ENCODE measurements around the gene POLD3.

POLD3 gene

GRCh38 chr11:74671520-74672196 is 79.3 kb downstream of the POLD3 start:
- DNase-seq, result no peak
- peaks cover 0 to 3% (median 0%) of the 10 kb centered on the region in 5 experiments for H3K9me3 ChIP-seq (ENCODE audit: control extremely low read depth in 1 of 5, control insufficient read depth in 4 of 5, insufficient read depth in 2 of 5, low read depth in 1 of 5, low read length in 4 of 5)
- no peak overlapping the region for H3K4me3 ChIP-seq (ENCODE audit: control insufficient read depth in 1 of 7, extremely low read depth in 1 of 7, insufficient read depth in 4 of 7, low read depth in 2 of 7, low read length in 6 of 7)
- no peaks in the 10 kb centered on the region for H3K4me1 ChIP-seq (ENCODE audit: control extremely low read depth in 1 of 4, control insufficient read depth in 4 of 4, insufficient read depth in 4 of 4, low read length in 3 of 4)
- CTCF ChIA-PET, result interaction anchor here (1.3 kb wide), 1 partner anchor 31 kb away, joined by 3 read pairs; no protein-coding TSS in a partner anchor
- POLR2A ChIA-PET, result no interaction called here
- H3K27me3 ChIP-seq (replicated peaks in 2 of 5; ENCODE audit: control insufficient read depth in 4 of 5, insufficient read depth in 5 of 5, low read length in 4 of 5), result no peaks in the 10 kb centered on the region
- H3K27ac ChIP-seq (ENCODE audit: insufficient read depth in 1 of 2, low read depth in 1 of 2, low read length in 2 of 2, poor library complexity in 1 of 2, severe bottlenecking in 2 of 2), result no peak overlapping the region
- WGBS (ENCODE audit: insufficient coverage), result 95% methylated on average over 8 of the region's 10 CpGs
- no peaks in the 10 kb centered on the region for H3K36me3 ChIP-seq (ENCODE audit: control insufficient read depth in 4 of 4, insufficient read depth in 4 of 4, low read length in 3 of 4)

GRCh38 chr11:74672332-74672955 is 80.1 kb downstream of the POLD3 start:
- DNase-seq, result no peak
- H3K27ac ChIP-seq (ENCODE audit: insufficient read depth in 1 of 2, low read depth in 1 of 2, low read length in 2 of 2, poor library complexity in 1 of 2, severe bottlenecking in 2 of 2), result no peak overlapping the region

GRCh38 chr11:74672956-74673692 is 80.7 kb downstream of the POLD3 start:
- WGBS (ENCODE audit: insufficient coverage), result 91% methylated on average over 10 of the region's 12 CpGs
- Histone ChIP-seq H3K9me3 (ENCODE audit: control extremely low read depth in 1 of 5, control insufficient read depth in 4 of 5, insufficient read depth in 2 of 5, low read depth in 1 of 5, low read length in 4 of 5) (peaks cover 0 to 3% (median 0%) of the 10 kb centered on the region in 5 experiments), H3K27me3 (replicated peaks in 2 of 5; ENCODE audit: control insufficient read depth in 4 of 5, insufficient read depth in 5 of 5, low read length in 4 of 5) (no peaks in the 10 kb centered on the region), H3K4me1 (ENCODE audit: control extremely low read depth in 1 of 4, control insufficient read depth in 4 of 4, insufficient read depth in 4 of 4, low read length in 3 of 4) (no peaks in the 10 kb centered on the region), H3K27ac (ENCODE audit: insufficient read depth in 1 of 2, low read depth in 1 of 2, low read length in 2 of 2, poor library complexity in 1 of 2, severe bottlenecking in 2 of 2) (no peak overlapping the region), H3K36me3 (ENCODE audit: control insufficient read depth in 4 of 4, insufficient read depth in 4 of 4, low read length in 3 of 4) (no peaks in the 10 kb centered on the region), H3K4me3 (ENCODE audit: control insufficient read depth in 1 of 7, extremely low read depth in 1 of 7, insufficient read depth in 4 of 7, low read depth in 2 of 7, low read length in 6 of 7) (no peak overlapping the region)
- ChIA-PET CTCF (no interaction called here), POLR2A (no interaction called here)
- DNase-seq, result no peak

More at GRCh38 chr11:74672332-74672955, 80.1 kb downstream of the POLD3 start:
- peaks cover 0 to 3% (median 0%) of the 10 kb centered on the region in 5 experiments for H3K9me3 ChIP-seq (ENCODE audit: control extremely low read depth in 1 of 5, control insufficient read depth in 4 of 5, insufficient read depth in 2 of 5, low read depth in 1 of 5, low read length in 4 of 5)
- H3K4me3 ChIP-seq (ENCODE audit: control insufficient read depth in 1 of 7, extremely low read depth in 1 of 7, insufficient read depth in 4 of 7, low read depth in 2 of 7, low read length in 6 of 7), result no peak overlapping the region
- H3K4me1 ChIP-seq (ENCODE audit: control extremely low read depth in 1 of 4, control insufficient read depth in 4 of 4, insufficient read depth in 4 of 4, low read length in 3 of 4), result no peaks in the 10 kb centered on the region
- ChIA-PET POLR2A (no interaction called here), CTCF (no interaction called here)
- H3K27me3 ChIP-seq (replicated peaks in 2 of 5; ENCODE audit: control insufficient read depth in 4 of 5, insufficient read depth in 5 of 5, low read length in 4 of 5), result no peaks in the 10 kb centered on the region
- WGBS (ENCODE audit: insufficient coverage), result 78% methylated on average over 4 of the region's 4 CpGs
- no peaks in the 10 kb centered on the region for H3K36me3 ChIP-seq (ENCODE audit: control insufficient read depth in 4 of 4, insufficient read depth in 4 of 4, low read length in 3 of 4)

- Histone ChIP-seq H3K27ac (ENCODE audit: insufficient read depth in 1 of 2, low read depth in 1 of 2, low read length in 2 of 2, poor library complexity in 1 of 2, severe bottlenecking in 2 of 2) (no peak overlapping the region), H3K36me3 (ENCODE audit: control insufficient read depth in 4 of 4, insufficient read depth in 4 of 4, low read length in 3 of 4) (no peaks in the 10 kb centered on the region), H3K4me3 (ENCODE audit: control insufficient read depth in 1 of 7, extremely low read depth in 1 of 7, insufficient read depth in 4 of 7, low read depth in 2 of 7, low read length in 6 of 7) (no peak overlapping the region), H3K9me3 (ENCODE audit: control extremely low read depth in 1 of 5, control insufficient read depth in 4 of 5, insufficient read depth in 2 of 5, low read depth in 1 of 5, low read length in 4 of 5) (peaks cover 0 to 3% (median 0%) of the 10 kb centered on the region in 5 experiments), H3K27me3 (replicated peaks in 2 of 5; ENCODE audit: control insufficient read depth in 4 of 5, insufficient read depth in 5 of 5, low read length in 4 of 5) (no peaks in the 10 kb centered on the region), H3K4me1 (ENCODE audit: control extremely low read depth in 1 of 4, control insufficient read depth in 4 of 4, insufficient read depth in 4 of 4, low read length in 3 of 4) (no peaks in the 10 kb centered on the region)
- CTCF ChIA-PET, result interaction anchor here (1.0 kb wide), 1 partner anchor 8 kb away, joined by 3 read pairs; no protein-coding TSS in a partner anchor
- DNase-seq, result no peak
- 100% methylated on average over 3 of the region's 7 CpGs for WGBS (ENCODE audit: insufficient coverage)
- POLR2A ChIA-PET, result no interaction called here
Measured at GRCh38 chr11:74673693-74674360, 81.4 kb downstream of the POLD3 start.

- Histone ChIP-seq H3K27me3 (replicated peaks in 2 of 5; ENCODE audit: control insufficient read depth in 4 of 5, insufficient read depth in 5 of 5, low read length in 4 of 5) (no peaks in the 10 kb centered on the region), H3K9me3 (ENCODE audit: control extremely low read depth in 1 of 5, control insufficient read depth in 4 of 5, insufficient read depth in 2 of 5, low read depth in 1 of 5, low read length in 4 of 5) (peaks cover 0 to 3% (median 0%) of the 10 kb centered on the region in 5 experiments), H3K36me3 (ENCODE audit: control insufficient read depth in 4 of 4, insufficient read depth in 4 of 4, low read length in 3 of 4) (no peaks in the 10 kb centered on the region), H3K4me3 (ENCODE audit: control insufficient read depth in 1 of 7, extremely low read depth in 1 of 7, insufficient read depth in 4 of 7, low read depth in 2 of 7, low read length in 6 of 7) (no peak overlapping the region), H3K27ac (ENCODE audit: insufficient read depth in 1 of 2, low read depth in 1 of 2, low read length in 2 of 2, poor library complexity in 1 of 2, severe bottlenecking in 2 of 2) (no peak overlapping the region), H3K4me1 (ENCODE audit: control extremely low read depth in 1 of 4, control insufficient read depth in 4 of 4, insufficient read depth in 4 of 4, low read length in 3 of 4) (no peaks in the 10 kb centered on the region)
- no peak for DNase-seq
- 100% methylated on average over 1 of the region's 3 CpGs for WGBS (ENCODE audit: insufficient coverage)
- POLR2A ChIA-PET, result no interaction called here
- CTCF ChIA-PET, result no interaction called here
Measured at GRCh38 chr11:74675761-74676160, 83.4 kb downstream of the POLD3 start.

- Histone ChIP-seq H3K4me3 (ENCODE audit: control insufficient read depth in 1 of 7, extremely low read depth in 1 of 7, insufficient read depth in 4 of 7, low read depth in 2 of 7, low read length in 6 of 7) (no peak overlapping the region), H3K36me3 (ENCODE audit: control insufficient read depth in 4 of 4, insufficient read depth in 4 of 4, low read length in 3 of 4) (no peaks in the 10 kb centered on the region), H3K4me1 (ENCODE audit: control extremely low read depth in 1 of 4, control insufficient read depth in 4 of 4, insufficient read depth in 4 of 4, low read length in 3 of 4) (no peaks in the 10 kb centered on the region), H3K27me3 (replicated peaks in 2 of 5; ENCODE audit: control insufficient read depth in 4 of 5, insufficient read depth in 5 of 5, low read length in 4 of 5) (no peaks in the 10 kb centered on the region), H3K27ac (ENCODE audit: insufficient read depth in 1 of 2, low read depth in 1 of 2, low read length in 2 of 2, poor library complexity in 1 of 2, severe bottlenecking in 2 of 2) (no peak overlapping the region), H3K9me3 (ENCODE audit: control extremely low read depth in 1 of 5, control insufficient read depth in 4 of 5, insufficient read depth in 2 of 5, low read depth in 1 of 5, low read length in 4 of 5) (peaks cover 0 to 3% (median 0%) of the 10 kb centered on the region in 5 experiments)
- POLR2A ChIA-PET, result interaction anchor here (0.5 to 0.7 kb wide), 2 partner anchors 12 to 123 kb away, joined by 3 to 5 read pairs; no protein-coding TSS in a partner anchor
- CTCF ChIA-PET, result no interaction called here
- 89% methylated on average over 5 of the region's 5 CpGs for WGBS (ENCODE audit: insufficient coverage)
- no peak for DNase-seq
Measured at GRCh38 chr11:74676596-74676995, 84.2 kb downstream of the POLD3 start.

Measured in common myeloid progenitor, CD34-positive (primary cell).